GM19035 (cell line): ENCODE results near the gene EFCAB5.
"Not testable (repeated sequence)": the region's sequence is repeated elsewhere in the genome, so short reads cannot be mapped to it uniquely, and the experiment has no call there.

Experiments used
- ATAC-seq: cut with Tn5 transposase; IDR thresholded peaks from one replicate; pipeline ENCODE4 v1.9.1; 2021; ENCODE audit not compliant: unreplicated experiment

Gene EFCAB5

GRCh38 chr17:30000755-30001257 lies 59.4 kb downstream of the EFCAB5 start:
- no peak for ATAC-seq

DNA sequence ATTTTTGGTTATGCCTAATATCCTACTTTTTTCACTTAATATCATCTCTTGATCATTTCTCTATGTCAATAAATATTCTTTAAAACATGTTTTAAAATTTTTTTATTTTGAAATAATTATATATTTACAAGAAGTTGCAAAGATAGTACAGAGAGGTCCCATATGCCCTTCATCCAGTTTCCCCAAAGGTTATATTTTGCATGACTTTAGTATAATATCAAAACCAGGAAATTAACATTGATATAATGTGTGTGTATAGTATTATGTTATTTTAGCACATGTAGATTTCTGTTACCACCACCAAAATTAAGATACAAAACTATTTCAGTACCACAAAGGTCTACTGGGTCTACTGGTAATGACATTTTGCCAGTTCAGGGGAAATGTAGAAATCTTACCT lies 60.7 kb downstream of the EFCAB5 start:
- ATAC-seq: no peak

- ATAC-seq: no peak
These were observed 64.4 kb downstream of the EFCAB5 start for GRCh38 chr17:30005709-30006320.

DNA sequence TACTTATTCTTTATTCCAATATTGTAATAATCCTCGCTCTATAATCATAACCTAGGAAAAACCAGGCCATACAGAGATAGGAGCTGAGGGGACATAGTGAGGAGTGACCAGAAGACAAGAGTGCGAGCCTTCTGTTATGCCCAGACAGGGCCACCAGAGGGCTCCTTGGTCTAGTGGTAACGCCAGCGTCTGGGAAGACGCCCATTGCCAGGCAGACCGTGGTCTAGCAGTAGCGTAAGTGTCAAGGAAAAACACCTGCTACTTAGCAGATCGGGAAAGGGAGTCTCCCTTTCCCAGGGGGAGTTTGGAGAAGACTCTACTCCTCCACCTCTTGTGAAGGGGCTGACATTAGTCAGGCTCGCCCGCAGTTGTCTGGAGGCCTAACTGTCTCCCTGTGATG lies 70.5 kb downstream of the EFCAB5 start:
- ATAC-seq: not testable (repeated sequence)

DNA sequence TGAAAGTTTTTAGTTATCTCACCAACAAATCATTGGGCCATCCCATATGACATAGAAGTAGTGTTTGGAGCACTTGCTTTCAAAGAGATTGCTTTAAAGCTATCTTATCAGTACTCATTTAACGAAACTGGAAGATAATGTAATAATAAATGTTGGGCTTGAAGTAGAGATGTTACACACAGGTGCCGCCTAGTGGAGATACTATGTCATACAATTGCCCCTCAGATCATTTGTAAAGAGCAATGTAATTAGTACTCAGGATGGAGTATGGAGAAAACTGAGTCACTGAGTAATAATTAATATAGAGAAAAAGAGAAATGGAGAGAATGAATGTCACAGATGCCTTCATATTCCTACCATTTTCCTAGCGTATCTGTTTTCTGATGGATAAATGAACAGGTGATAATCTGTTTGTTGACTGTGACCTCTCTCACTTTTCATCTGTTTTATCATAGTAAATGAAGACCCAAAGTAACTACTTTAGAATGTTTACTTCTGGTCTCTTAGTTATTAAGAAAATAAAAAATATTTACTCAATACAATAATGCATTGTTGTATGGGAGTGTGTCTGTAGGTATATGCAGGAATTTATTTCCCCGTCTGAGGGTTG lies 80.4 kb downstream of the EFCAB5 start:
- no peak for ATAC-seq

DNA sequence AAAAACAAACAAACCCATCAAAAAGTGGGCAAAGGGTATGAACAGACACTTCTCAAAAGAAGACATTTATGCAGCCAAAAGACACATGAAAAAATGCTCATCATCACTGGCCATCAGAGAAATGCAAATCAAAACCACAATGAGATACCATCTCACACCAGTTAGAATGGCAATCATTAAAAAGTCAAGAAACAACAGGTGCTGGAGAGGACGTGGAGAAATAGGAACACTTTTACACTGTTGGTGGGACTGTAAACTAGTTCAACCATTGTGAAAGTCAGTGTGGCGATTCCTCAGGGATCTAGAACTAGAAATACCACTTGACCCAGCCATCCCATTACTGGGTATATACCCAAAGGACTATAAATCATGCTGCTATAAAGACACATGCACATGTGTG lies 83.9 kb downstream of the EFCAB5 start:
- not testable (repeated sequence) for ATAC-seq

- no peak for ATAC-seq
These were observed 86.2 kb downstream of the EFCAB5 start for GRCh38 chr17:30027676-30028075.

- ATAC-seq: no peak
These were observed 89.9 kb downstream of the EFCAB5 start for GRCh38 chr17:30031214-30031869.

DNA sequence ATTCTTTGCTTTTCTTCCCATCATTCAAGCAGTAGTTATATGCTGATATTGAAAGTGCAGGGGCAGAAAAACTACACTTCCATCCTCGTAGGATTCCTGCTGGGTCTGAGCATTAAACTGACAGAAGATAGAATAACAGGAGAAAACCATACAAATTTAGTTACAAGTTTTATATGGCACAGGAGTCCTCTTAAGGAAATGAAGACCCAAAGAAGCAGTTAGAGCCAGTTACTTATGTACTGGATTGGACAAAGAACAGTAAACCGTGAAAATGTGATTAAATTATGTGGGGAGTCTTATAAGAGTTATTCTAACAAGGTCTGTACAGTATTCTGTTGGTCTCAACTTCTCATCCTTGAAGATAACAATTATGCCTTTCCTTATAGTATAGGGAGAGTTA lies 93.9 kb downstream of the EFCAB5 start:
- no peak for ATAC-seq

- not testable (repeated sequence) for ATAC-seq
These were observed 99.5 kb downstream of the EFCAB5 start for GRCh38 chr17:30040719-30041518.

GRCh38 chr17:30041551-30041950 lies 100.1 kb downstream of the EFCAB5 start:
- no peak for ATAC-seq

DNA sequence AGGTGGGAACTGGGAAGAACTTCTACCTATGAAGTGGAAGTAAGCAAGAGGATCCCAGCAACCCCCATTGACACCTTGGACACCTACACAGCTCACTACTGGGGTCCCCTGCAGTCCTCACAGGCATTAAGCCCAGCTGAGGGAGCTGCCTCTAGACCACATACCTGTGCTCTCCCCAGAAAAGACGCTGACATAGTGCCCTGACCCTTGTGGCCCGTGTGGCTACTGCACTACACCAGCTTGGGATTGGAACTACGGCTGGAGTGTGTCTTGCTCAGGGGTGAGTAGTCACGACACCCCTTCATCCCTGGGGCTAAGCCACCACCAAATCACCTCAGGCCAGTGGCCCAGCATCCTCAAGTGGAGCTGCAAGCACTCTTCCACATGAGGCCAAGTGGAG lies 120.9 kb downstream of the EFCAB5 start:
- no peak for ATAC-seq

- no peak for ATAC-seq
These were observed 123.3 kb downstream of the EFCAB5 start for GRCh38 chr17:30064738-30065137.

GRCh38 chr17:30068465-30068864 lies 127.0 kb downstream of the EFCAB5 start:
- no peak for ATAC-seq

GRCh38 chr17:30074254-30074653 lies 132.8 kb downstream of the EFCAB5 start:
- no peak for ATAC-seq

DNA sequence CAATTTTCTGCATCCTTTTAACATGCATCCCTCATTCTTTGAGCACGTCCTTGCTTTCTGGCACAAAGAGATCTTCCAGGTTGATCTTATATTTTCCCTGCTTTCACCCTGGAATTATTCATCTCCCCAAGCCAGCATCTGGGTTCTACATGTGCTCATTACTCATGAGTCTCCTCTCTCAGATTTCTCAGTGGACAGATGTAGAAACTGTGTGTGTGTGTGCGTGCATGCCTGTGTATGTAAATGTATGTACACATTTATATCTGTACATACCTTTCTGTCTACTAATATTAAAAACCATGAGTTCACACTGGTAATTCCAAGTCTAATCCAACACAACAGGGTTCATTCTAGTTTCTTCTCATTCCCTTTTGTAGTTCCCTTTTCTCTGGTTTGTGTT lies 133.3 kb downstream of the EFCAB5 start:
- ATAC-seq: no peak

DNA sequence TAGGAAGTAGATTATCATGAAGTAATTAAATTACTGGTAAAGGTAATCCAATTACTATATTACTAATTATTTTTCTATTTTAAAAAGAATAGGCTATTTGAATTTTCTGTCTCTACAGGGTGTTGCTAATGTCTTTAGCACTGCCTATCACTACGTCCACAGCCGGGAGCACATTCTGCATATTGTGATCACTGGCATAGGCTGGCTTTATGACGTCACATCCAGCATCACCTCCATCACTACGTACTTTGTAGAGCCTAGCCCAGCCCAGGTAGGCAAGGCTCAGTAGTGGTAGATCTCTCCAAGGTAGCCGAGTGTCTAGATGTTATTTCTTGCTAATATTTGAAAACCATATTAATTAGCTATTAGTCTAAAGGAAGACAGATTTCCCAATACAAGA lies 141.3 kb downstream of the EFCAB5 start:
- ATAC-seq: no peak

- no peak for ATAC-seq
These were observed 143.4 kb downstream of the EFCAB5 start for GRCh38 chr17:30084788-30085187.

DNA sequence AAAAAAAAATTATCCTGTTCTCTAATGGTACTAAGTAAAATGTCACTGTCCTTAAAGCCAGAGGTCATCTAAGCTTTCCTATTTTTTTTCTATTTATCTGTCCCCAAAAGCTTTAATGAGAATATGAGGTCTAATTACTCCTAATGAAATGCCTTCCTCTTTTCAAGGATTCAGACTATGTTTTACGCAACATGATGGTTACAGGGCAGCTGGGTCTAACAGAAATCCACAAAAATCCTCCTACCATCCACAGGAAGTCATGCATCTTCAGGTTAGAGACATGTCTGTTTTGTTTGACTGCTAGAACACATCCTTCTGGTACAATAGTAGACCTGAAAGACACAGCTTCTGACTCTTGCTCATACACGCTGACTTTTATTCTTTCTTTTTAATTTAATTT lies 145.5 kb downstream of the EFCAB5 start:
- no peak for ATAC-seq

- ATAC-seq: not testable (repeated sequence)
These were observed 146.0 kb downstream of the EFCAB5 start for GRCh38 chr17:30087431-30087830.

- no peak for ATAC-seq
These were observed 149.8 kb downstream of the EFCAB5 start for GRCh38 chr17:30091121-30091670.
